T-cell (primary cell): Measurements from ENCODE around the gene ASB1. TPM values are rescaled to one million over a fixed set of nuclear protein-coding genes. Genes with fewer than 3 reads are reported as not detected.
"Not testable (repeated sequence)": the region's sequence is repeated elsewhere in the genome, so short reads cannot be mapped to it uniquely, and the experiment has no call there.

Source experiments
- ATAC-seq, 4 experiments: fragments of 200-7000 bp in 3 of 4; fragments of 150-1000 bp in 1 of 4; cut with Tn5 transposase; replicated peaks in 1 of 4; 1 replicate in 3 of 4; 2 replicates in 1 of 4; pipeline ENCODE4 v1.10.0; 2021; ENCODE audit warnings: moderate library complexity in 3 of 4, mild to moderate bottlenecking in 2 of 4, moderate number of reproducible peaks in 1 of 4
- CTCF ChIA-PET, 2 donors: fragments of 300-600 bp; sonication (Branson Sonifier 250); formaldehyde crosslinking; loops; one replicate each; lab custom pipeline; 2022; ENCODE audit warnings: antibody characterized with exemption in 2 of 2; lab: Charles Lee
- POLR2A ChIA-PET, 2 donors: fragments of 300-600 bp; sonication (Branson Sonifier 250); formaldehyde crosslinking; loops; one replicate each; lab custom pipeline; 2022; ENCODE audit warnings: antibody characterized with exemption in 2 of 2; lab: Charles Lee
- DNase-seq, 35 experiments: peaks; one replicate each; pipeline versions ENCODE4 v3.0.0 to v3.0.0-alpha.2; 2013 to 2023
- H3K27ac ChIP-seq: one replicate; pipeline ENCODE4 v1.5.1; 2013; ENCODE audit warnings: low read length
- H3K27me3 ChIP-seq, 2 experiments: replicated peaks in 1 of 2; 1 replicate in 1 of 2; 2 replicates in 1 of 2; pipeline versions ENCODE4 v1.6.1 to v1.7.0; 2013; ENCODE audit warnings: low read length in 1 of 2, mixed read lengths in 1 of 2; ENCODE audit not compliant: control insufficient read depth in 2 of 2, insufficient read depth in 2 of 2; ENCODE audit errors: extremely low read depth in 1 of 2
- H3K36me3 ChIP-seq, 2 donors: 1 replicate in 1 of 2; 2 replicates in 1 of 2; pipeline versions ENCODE4 v1.6.1 to v1.7.0; 2013; ENCODE audit warnings: low read length in 1 of 2; ENCODE audit not compliant: control insufficient read depth in 2 of 2, insufficient read depth in 1 of 2; ENCODE audit errors: extremely low read depth in 1 of 2
- H3K4me1 ChIP-seq, 2 experiments: 1 replicate in 1 of 2; 2 replicates in 1 of 2; pipeline versions ENCODE4 v1.6.1 to v1.7.0; 2013; ENCODE audit warnings: low read length in 2 of 2, mixed read lengths in 1 of 2; ENCODE audit not compliant: insufficient read depth in 2 of 2, control insufficient read depth in 1 of 2; ENCODE audit errors: extremely low read depth in 1 of 2
- H3K4me3 ChIP-seq, 2 donors: 1 replicate in 1 of 2; 2 replicates in 1 of 2; pipeline versions ENCODE4 v1.5.1 to v1.7.0; 2013; ENCODE audit warnings: mild to moderate bottlenecking in 2 of 2, low read length in 1 of 2, moderate library complexity in 1 of 2; ENCODE audit not compliant: control insufficient read depth in 1 of 2; ENCODE audit errors: extremely low read depth in 1 of 2
- H3K9me3 ChIP-seq: 2 replicates; pipeline ENCODE4 v1.7.0; 2013
- H3K27ac Mint-ChIP-seq, 2 donors: one replicate each; pipeline ENCODE4 v1.8.0; 2020 to 2021; ENCODE audit warnings: mild to moderate bottlenecking in 2 of 2, mixed read lengths in 2 of 2
- H3K27me3 Mint-ChIP-seq, 2 donors: one replicate each; pipeline ENCODE4 v1.8.0; 2021 to 2022; ENCODE audit warnings: mixed read lengths in 2 of 2
- H3K36me3 Mint-ChIP-seq: one replicate; pipeline ENCODE4 v1.8.0; 2021; ENCODE audit warnings: mixed read lengths
- H3K4me1 Mint-ChIP-seq, 3 donors: one replicate each; pipeline ENCODE4 v1.8.0; 2020 to 2022; ENCODE audit warnings: mixed read lengths in 3 of 3, mild to moderate bottlenecking in 1 of 3
- H3K4me3 Mint-ChIP-seq, 3 donors: one replicate each; pipeline ENCODE4 v1.8.0; 2020 to 2022; ENCODE audit warnings: mild to moderate bottlenecking in 3 of 3, mixed read lengths in 3 of 3, moderate library complexity in 3 of 3
- H3K9me3 Mint-ChIP-seq, 3 donors: one replicate each; pipeline ENCODE4 v1.8.0; 2020 to 2022; ENCODE audit warnings: mixed read lengths in 3 of 3
- WGBS: methylation state at CpG from one replicate; pipeline ENCODE4 v1.1.5; 2013; ENCODE audit warnings: missing lambda C conversion rate; ENCODE audit not compliant: insufficient coverage; 5-methylcytosine and 5-hydroxymethylcytosine counted together
- total RNA-seq, 35 experiments: library from RNA in 6 of 35; stranded (reverse) in 6 of 35; fragments of 120-200 nt in 1 of 35; gene quantifications; one replicate each; pipeline versions ENCODE4 v1.2.1 to v1.2.4 and lab custom pipeline; 2013 to 2026

ASB1 gene
- total RNA-seq, 5 donors from 2014 or later (not counting 1 experiment from before 2014, with no cell fraction given): 28.6 to 44.1 (median 42.3) TPM

- ChIA-PET POLR2A (no interaction called here), CTCF (interaction anchor here in 1 of 2 donors (0.6 kb wide), 1 partner anchor 1911 kb away, joined by 4 read pairs; no protein-coding TSS in a partner anchor)
- 91% methylated on average over 4 of the region's 8 CpGs for WGBS
- H3K36me3 ChIP-seq: no peaks in the 10 kb centered on the region
- H3K27me3 ChIP-seq: no peaks in the 10 kb centered on the region
- H3K4me3 Mint-ChIP-seq: no peak overlapping the region
- no peak overlapping the region for H3K4me3 ChIP-seq
- H3K9me3 ChIP-seq: no peaks in the 10 kb centered on the region
- no peak for DNase-seq
- peaks cover 6% of the 10 kb centered on the region for H3K36me3 Mint-ChIP-seq
- ATAC-seq: no peak
- peaks cover 6 to 20% of the 10 kb centered on the region in 2 experiments for H3K4me1 ChIP-seq
- no peaks in the 10 kb centered on the region for H3K27me3 Mint-ChIP-seq
- H3K9me3 Mint-ChIP-seq: no peaks in the 10 kb centered on the region
- no peak overlapping the region for H3K27ac ChIP-seq
- H3K27ac Mint-ChIP-seq: no peak overlapping the region
- peaks cover 5 to 12% (median 5%) of the 10 kb centered on the region in 3 donors for H3K4me1 Mint-ChIP-seq
Observed at GRCh38 chr2:238401551-238401950, 25.2 kb upstream of the ASB1 start.

DNA sequence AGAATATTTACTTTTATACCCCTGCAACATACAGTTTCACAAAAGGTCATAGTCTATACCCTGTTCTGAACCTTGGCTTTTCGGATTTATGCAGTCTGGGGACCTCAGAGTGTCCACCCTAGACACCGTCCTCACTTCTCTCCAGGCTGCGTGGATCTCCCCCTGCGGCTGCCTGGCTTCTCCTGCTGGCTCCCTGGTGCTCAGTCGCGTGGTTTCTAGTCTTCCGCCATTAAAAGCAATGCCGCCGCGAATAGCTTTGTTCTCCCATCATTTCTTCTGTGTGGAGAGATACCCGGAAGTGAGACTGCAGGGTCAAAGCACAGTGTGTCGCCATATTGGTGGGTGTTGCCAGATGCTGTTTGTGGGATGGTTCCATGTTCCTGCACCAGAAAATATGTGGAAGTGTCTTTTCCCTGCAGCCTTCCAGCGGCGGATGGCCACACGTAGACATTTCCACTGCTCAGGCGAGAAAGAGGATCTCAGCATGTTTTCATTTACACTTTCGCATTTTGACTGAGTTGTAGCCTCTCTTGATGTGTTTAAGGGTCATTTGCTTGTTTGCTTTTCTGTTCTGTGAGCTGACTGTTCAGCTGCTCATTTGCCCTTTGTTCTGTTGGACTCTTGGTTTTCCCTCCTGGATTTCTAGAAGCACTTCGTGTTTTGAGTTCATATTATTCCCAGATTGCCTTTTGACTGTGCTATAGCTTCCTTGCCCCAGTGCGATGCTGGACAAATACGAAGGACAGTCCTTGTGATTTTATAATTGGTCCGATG lies 22.9 kb upstream of the ASB1 start:
- peaks cover 5 to 12% (median 5%) of the 10 kb centered on the region in 3 donors for H3K4me1 Mint-ChIP-seq
- no peak overlapping the region for H3K4me3 Mint-ChIP-seq
- H3K36me3 Mint-ChIP-seq: peaks cover 3% of the 10 kb centered on the region
- Histone ChIP-seq H3K27me3 (no peaks in the 10 kb centered on the region), H3K9me3 (no peaks in the 10 kb centered on the region), H3K36me3 (no peaks in the 10 kb centered on the region), H3K4me3 (no peak overlapping the region), H3K27ac (no peak overlapping the region), H3K4me1 (peaks cover 6 to 20% of the 10 kb centered on the region in 2 experiments)
- ChIA-PET POLR2A (no interaction called here), CTCF (no interaction called here)
- ATAC-seq: no peak
- no peak for DNase-seq
- WGBS: 96% methylated on average over 11 of the region's 21 CpGs
- H3K9me3 Mint-ChIP-seq: no peaks in the 10 kb centered on the region
- H3K27ac Mint-ChIP-seq: no peak overlapping the region
- H3K27me3 Mint-ChIP-seq: no peaks in the 10 kb centered on the region

- Mint-ChIP-seq H3K27me3 (no peaks in the 10 kb centered on the region), H3K4me3 (no peak overlapping the region), H3K36me3 (peaks cover 3% of the 10 kb centered on the region), H3K27ac (peak overlapping the region in 1 of 2 donors; percentile 39), H3K4me1 (peaks cover 5 to 12% (median 5%) of the 10 kb centered on the region in 3 donors), H3K9me3 (no peaks in the 10 kb centered on the region)
- no peak for ATAC-seq
- 96% methylated on average over 15 of the region's 19 CpGs for WGBS
- Histone ChIP-seq H3K4me1 (peaks cover 6 to 20% of the 10 kb centered on the region in 2 experiments), H3K27ac (peak overlapping the region; percentile 32), H3K27me3 (no peaks in the 10 kb centered on the region), H3K36me3 (no peaks in the 10 kb centered on the region), H3K9me3 (no peaks in the 10 kb centered on the region), H3K4me3 (no peak overlapping the region)
- ChIA-PET CTCF (no interaction called here), POLR2A (no interaction called here)
- no peak for DNase-seq
Observed at GRCh38 chr2:238404406-238405216, 22.1 kb upstream of the ASB1 start.

DNA sequence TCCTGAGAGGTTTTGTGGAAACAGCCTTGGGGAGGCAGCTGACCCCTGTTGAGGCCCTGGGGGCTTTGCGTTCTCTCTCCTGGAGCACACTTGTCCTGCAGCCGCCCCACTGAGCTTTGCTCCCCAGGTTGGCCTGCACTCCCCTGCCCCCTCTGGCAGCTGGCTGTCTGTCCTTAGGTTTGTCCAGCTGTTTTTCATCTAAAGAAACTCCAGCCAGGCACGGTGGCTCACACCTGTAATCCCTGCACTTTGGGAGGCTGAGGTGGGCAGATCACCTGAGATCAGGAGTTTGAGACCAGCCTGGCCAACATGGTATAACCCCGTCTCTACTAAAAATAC lies 21.5 kb upstream of the ASB1 start:
- H3K4me1 Mint-ChIP-seq: peaks cover 5 to 12% (median 5%) of the 10 kb centered on the region in 3 donors
- H3K4me3 ChIP-seq, H3K4me3 Mint-ChIP-seq, H3K36me3 ChIP-seq, H3K9me3 Mint-ChIP-seq, POLR2A ChIA-PET, H3K27me3 Mint-ChIP-seq, H3K27me3 ChIP-seq, H3K9me3 ChIP-seq, ATAC-seq, DNase-seq, CTCF ChIA-PET, H3K36me3 Mint-ChIP-seq, H3K27ac Mint-ChIP-seq: not testable (repeated sequence)
- WGBS: 83% methylated on average over 1 of the region's 4 CpGs
- Histone ChIP-seq H3K4me1 (peaks cover 6 to 20% of the 10 kb centered on the region in 2 experiments), H3K27ac (peak overlapping the region; percentile 32)

GRCh38 chr2:238406221-238406997 lies 20.3 kb upstream of the ASB1 start:
- Histone ChIP-seq H3K4me1 (peaks cover 6 to 20% of the 10 kb centered on the region in 2 experiments), H3K9me3 (no peaks in the 10 kb centered on the region), H3K27ac (peak overlapping the region; percentile 65), H3K4me3 (no peak overlapping the region), H3K36me3 (no peaks in the 10 kb centered on the region), H3K27me3 (no peaks in the 10 kb centered on the region)
- peaks cover 5 to 12% (median 5%) of the 10 kb centered on the region in 3 donors for H3K4me1 Mint-ChIP-seq
- ATAC-seq (no peak), DNase-seq (no peak)
- WGBS: 93% methylated on average over 17 of the region's 20 CpGs
- H3K36me3 Mint-ChIP-seq: peaks cover 3% of the 10 kb centered on the region
- POLR2A ChIA-PET: no interaction called here
- H3K27me3 Mint-ChIP-seq: no peaks in the 10 kb centered on the region
- H3K9me3 Mint-ChIP-seq: no peaks in the 10 kb centered on the region
- CTCF ChIA-PET: no interaction called here
- peak overlapping the region in 1 of 2 donors; percentile 58 for H3K27ac Mint-ChIP-seq
- H3K4me3 Mint-ChIP-seq: no peak overlapping the region

GRCh38 chr2:238406998-238407285 lies 19.8 kb upstream of the ASB1 start:
- WGBS: 90% methylated on average over 2 of the region's 8 CpGs
- ChIA-PET CTCF (no interaction called here), POLR2A (no interaction called here)
- H3K36me3 Mint-ChIP-seq: peaks cover 3% of the 10 kb centered on the region
- Histone ChIP-seq H3K4me3 (no peak overlapping the region), H3K36me3 (no peaks in the 10 kb centered on the region), H3K27ac (no peak overlapping the region), H3K27me3 (no peaks in the 10 kb centered on the region), H3K9me3 (no peaks in the 10 kb centered on the region), H3K4me1 (peaks cover 6 to 20% of the 10 kb centered on the region in 2 experiments)
- H3K27ac Mint-ChIP-seq: no peak overlapping the region
- DNase-seq (no peak), ATAC-seq (no peak)
- no peak overlapping the region for H3K4me3 Mint-ChIP-seq
- H3K9me3 Mint-ChIP-seq: no peaks in the 10 kb centered on the region
- H3K27me3 Mint-ChIP-seq: no peaks in the 10 kb centered on the region
- peaks cover 5 to 12% (median 5%) of the 10 kb centered on the region in 3 donors for H3K4me1 Mint-ChIP-seq
